ENCODE results near the gene S100A16. TPM values are rescaled to one million over a fixed set of nuclear protein-coding genes. Genes with fewer than 3 reads are reported as not detected.
A peak's percentile ranks its signal among the peaks of the same experiment; 100 is the strongest.

The S100A16 gene
- total and polyA plus RNA-seq, 9 of the 15 experiments (the other 6 are each of a cell fraction or from before 2014, with no cell fraction given) = 1.6 to 6.9 (median 4.3) TPM

DNA sequence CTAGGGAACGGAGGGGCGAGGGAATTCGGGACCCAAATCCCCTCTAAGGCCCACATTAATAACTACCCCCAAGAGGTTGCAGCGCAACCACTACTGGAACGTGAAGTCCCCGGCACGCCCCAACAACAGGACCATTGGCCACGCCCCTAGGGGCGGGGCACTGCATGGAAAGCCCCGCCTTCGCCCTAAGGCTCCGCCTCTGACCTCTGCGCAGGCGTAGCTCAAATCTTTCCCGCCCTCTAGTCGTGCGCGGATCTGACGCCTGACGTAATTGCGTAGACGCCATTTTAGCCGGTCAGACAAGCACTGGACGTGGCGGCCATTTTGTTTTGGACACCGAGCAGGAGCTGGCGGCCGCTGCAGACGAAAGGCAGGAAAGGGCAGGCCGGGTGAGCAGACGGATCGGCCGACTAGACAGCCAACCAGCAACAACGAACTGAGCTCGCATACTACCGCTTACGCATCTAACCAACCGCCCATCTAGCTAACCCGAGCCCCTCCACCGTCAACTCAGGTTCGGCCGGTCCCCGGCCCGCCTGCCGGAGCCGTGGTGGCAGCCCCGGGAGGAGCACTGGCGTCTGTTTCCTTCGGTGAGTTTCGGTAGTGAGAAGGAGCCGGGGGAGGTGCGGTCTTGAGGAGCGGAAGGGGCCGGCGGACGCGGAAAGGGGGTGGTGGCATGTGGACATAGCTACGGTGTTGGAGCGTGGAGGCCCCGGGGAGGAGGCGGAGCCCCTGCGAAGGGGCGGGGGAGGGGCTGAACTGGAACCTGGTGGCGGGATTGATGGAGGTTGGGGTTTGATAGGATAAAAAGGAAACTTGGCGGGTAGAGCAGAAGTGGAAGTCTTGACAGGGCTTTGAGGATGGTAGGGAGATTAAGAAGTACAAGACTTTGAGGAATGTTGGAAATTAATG, 21.1 kb upstream of the S100A16 start, which contains the start of gene CHTOP (continued):
- peak; percentile 97 for TF ChIP-seq GMEB1 (CRISPR knock-in tag; IDR thresholded peaks at IDR 0.05)
- no peak for TF ChIP-seq MAFG (tag; conservative IDR thresholded peaks at IDR 0.05)
- no peak for TF ChIP-seq ZNF584 (CRISPR knock-in tag; IDR thresholded peaks at IDR 0.05; ENCODE audit: low read depth)
- TF ChIP-seq SLC30A9 (CRISPR knock-in tag; IDR thresholded peaks at IDR 0.05) = no peak
- TF ChIP-seq GTF2E2 (tag; IDR thresholded peaks at IDR 0.05) = peak; percentile 97
- peak; percentile 27 for TF ChIP-seq NEUROD1 (IDR thresholded peaks at IDR 0.05; ENCODE audit: borderline replicate concordance, low read depth, low read length, partially characterized antibody)
- no peak for TF ChIP-seq MCM7 (IDR thresholded peaks at IDR 0.05)
- peak; percentile 55; the same call in 1 of the 2 replicates for TF ChIP-seq SMAD4 (CRISPR knock-in tag; conservative IDR thresholded peaks at IDR 0.05)
- peak; percentile 57; the same call in 1 of the 2 replicates for TF ChIP-seq CBFB (CRISPR knock-in tag; IDR thresholded peaks at IDR 0.05)
- peak; percentile 99 for TF ChIP-seq NFRKB (IDR thresholded peaks at IDR 0.05; ENCODE audit: low read depth)
- TF ChIP-seq SMARCE1 (IDR thresholded peaks at IDR 0.05) = no peak
- no peak for TF ChIP-seq MAFF (IDR thresholded peaks at IDR 0.05; ENCODE audit: low read length)
- TF ChIP-seq ZHX1 (conservative IDR thresholded peaks at IDR 0.05; ENCODE audit: low read length) = peak; percentile 12; the same call in 1 of the 2 replicates
- TF ChIP-seq TCF3 (CRISPR knock-in tag; IDR thresholded peaks at IDR 0.05) = no peak
- peak in 1 of 2 experiments; percentile 90; a peak in 2 of 4 replicates for TF ChIP-seq CSDE1 (IDR thresholded peaks at IDR 0.05)
- TF ChIP-seq CBFA2T2 (conservative IDR thresholded peaks at IDR 0.05) = no peak
- TF ChIP-seq CHD1 (IDR thresholded peaks at IDR 0.05; ENCODE audit: low read length) = peak; percentile 100
- TF ChIP-seq ZNF76 (CRISPR knock-in tag; IDR thresholded peaks at IDR 0.05; ENCODE audit: borderline replicate concordance) = no peak
- peak; percentile 38; the same call in 1 of the 2 replicates for TF ChIP-seq ZC3H8 (IDR thresholded peaks at IDR 0.05)
- TF ChIP-seq ZBTB8A (IDR thresholded peaks at IDR 0.05; ENCODE audit: partially characterized antibody) = no peak
- TF ChIP-seq BRF1 (IDR thresholded peaks at IDR 0.05; ENCODE audit: borderline replicate concordance, extremely low read depth, insufficient read length) = no peak
- TF ChIP-seq, protein P1, sequence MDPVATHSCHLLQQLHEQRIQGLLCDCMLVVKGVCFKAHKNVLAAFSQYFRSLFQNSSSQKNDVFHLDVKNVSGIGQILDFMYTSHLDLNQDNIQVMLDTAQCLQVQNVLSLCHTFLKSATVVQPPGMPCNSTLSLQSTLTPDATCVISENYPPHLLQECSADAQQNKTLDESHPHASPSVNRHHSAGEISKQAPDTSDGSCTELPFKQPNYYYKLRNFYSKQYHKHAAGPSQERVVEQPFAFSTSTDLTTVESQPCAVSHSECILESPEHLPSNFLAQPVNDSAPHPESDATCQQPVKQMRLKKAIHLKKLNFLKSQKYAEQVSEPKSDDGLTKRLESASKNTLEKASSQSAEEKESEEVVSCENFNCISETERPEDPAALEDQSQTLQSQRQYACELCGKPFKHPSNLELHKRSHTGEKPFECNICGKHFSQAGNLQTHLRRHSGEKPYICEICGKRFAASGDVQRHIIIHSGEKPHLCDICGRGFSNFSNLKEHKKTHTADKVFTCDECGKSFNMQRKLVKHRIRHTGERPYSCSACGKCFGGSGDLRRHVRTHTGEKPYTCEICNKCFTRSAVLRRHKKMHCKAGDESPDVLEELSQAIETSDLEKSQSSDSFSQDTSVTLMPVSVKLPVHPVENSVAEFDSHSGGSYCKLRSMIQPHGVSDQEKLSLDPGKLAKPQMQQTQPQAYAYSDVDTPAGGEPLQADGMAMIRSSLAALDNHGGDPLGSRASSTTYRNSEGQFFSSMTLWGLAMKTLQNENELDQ (CRISPR knock-in tag; IDR thresholded peaks at IDR 0.05; ENCODE audit: borderline replicate concordance) = no peak
- TF ChIP-seq ZNF444 (CRISPR knock-in tag; IDR thresholded peaks at IDR 0.05) = no peak

Measured in K562 (cell line).